ENCODE data around the gene NSMF.

- no peak for TF ChIP-seq GATA2 (IDR thresholded peaks at IDR 0.05; ENCODE audit: low read depth, low read length)
- TF ChIP-seq GATA3 (IDR thresholded peaks at IDR 0.05; ENCODE audit: low read depth, low read length): no peak
Measured at GRCh38 chr9:137454145-137454596, 5.0 kb downstream of the NSMF start.
